Liver (tissue), 9 donors: ENCODE data around the gene TPRN. TPM values are rescaled to one million over a fixed set of nuclear protein-coding genes. Genes with fewer than 3 reads are reported as not detected.

Experiments
- DNase-seq: peaks from one replicate; pipeline ENCODE4 v3.0.0-alpha.2; 2017; ENCODE audit warnings: low spot score
- H3K27ac ChIP-seq, 2 donors: one replicate each; pipeline ENCODE4 v1.7.0; 2013; ENCODE audit warnings: inconsistent platforms in 2 of 2, low read length in 2 of 2, control low read depth in 1 of 2, low read depth in 1 of 2, mild to moderate bottlenecking in 1 of 2
- H3K27me3 ChIP-seq, 4 donors: one replicate each; pipeline versions ENCODE4 v1.6.1 to v1.7.0; 2013; ENCODE audit warnings: low read length in 3 of 4, inconsistent platforms in 1 of 4, mild to moderate bottlenecking in 1 of 4, moderate library complexity in 1 of 4; ENCODE audit not compliant: control insufficient read depth in 4 of 4, insufficient read depth in 4 of 4
- H3K36me3 ChIP-seq, 4 donors: one replicate each; pipeline versions ENCODE4 v1.6.1 to v1.7.0; 2013; ENCODE audit warnings: low read length in 3 of 4, mild to moderate bottlenecking in 3 of 4, low read depth in 1 of 4, moderate library complexity in 1 of 4; ENCODE audit not compliant: control insufficient read depth in 4 of 4, insufficient read depth in 3 of 4
- H3K4me1 ChIP-seq, 4 donors: one replicate each; pipeline versions ENCODE4 v1.6.1 to v1.7.0; 2013; ENCODE audit warnings: low read length in 3 of 4, mild to moderate bottlenecking in 3 of 4, moderate library complexity in 1 of 4; ENCODE audit not compliant: control insufficient read depth in 4 of 4, insufficient read depth in 4 of 4
- H3K4me3 ChIP-seq, 3 donors: one replicate each; pipeline versions ENCODE4 v1.6.1 to v1.7.0; 2013; ENCODE audit warnings: low read length in 3 of 3, control low read depth in 1 of 3, low read depth in 1 of 3, mild to moderate bottlenecking in 1 of 3
- H3K9ac ChIP-seq, 2 donors: one replicate each; pipeline ENCODE4 v1.7.0; 2013; ENCODE audit warnings: low read length in 2 of 2, mild to moderate bottlenecking in 2 of 2, moderate library complexity in 2 of 2, control low read depth in 1 of 2, low read depth in 1 of 2
- H3K9me3 ChIP-seq, 4 donors: one replicate each; pipeline versions ENCODE4 v1.6.1 to v1.7.0; 2013; ENCODE audit warnings: low read length in 3 of 4; ENCODE audit not compliant: control insufficient read depth in 4 of 4
- ATF3 ChIP-seq: IDR thresholded peaks from 2 replicates; pipeline ENCODE4 v1.6.1; 2016; ENCODE audit warnings: antibody characterized with exemption
- EGR1 ChIP-seq, 2 donors: IDR thresholded peaks; 2 replicates each; pipeline ENCODE4 v1.6.1; 2016 to 2018; ENCODE audit warnings: antibody characterized with exemption in 2 of 2, low read depth in 2 of 2
- FOXA1 ChIP-seq: IDR thresholded peaks from 2 replicates; pipeline ENCODE4 v1.6.1; 2016; ENCODE audit warnings: antibody characterized with exemption
- FOXA2 ChIP-seq: IDR thresholded peaks from 2 replicates; pipeline ENCODE4 v1.6.1; 2016; ENCODE audit warnings: antibody characterized with exemption
- HNF4A ChIP-seq, 2 donors: conservative IDR thresholded peaks; 2 replicates each; pipeline ENCODE4 v1.6.1; 2016; ENCODE audit warnings: antibody characterized with exemption in 2 of 2, mild to moderate bottlenecking in 2 of 2
- HNF4G ChIP-seq: IDR thresholded peaks from 2 replicates; pipeline ENCODE4 v1.6.1; 2016; ENCODE audit warnings: antibody characterized with exemption
- JUND ChIP-seq, 2 donors: IDR thresholded peaks; 2 replicates each; pipeline ENCODE4 v1.6.1; 2016; ENCODE audit warnings: antibody characterized with exemption in 2 of 2
- MAX ChIP-seq: IDR thresholded peaks from 2 replicates; pipeline ENCODE4 v1.6.1; 2016; ENCODE audit warnings: antibody characterized with exemption
- NR2F2 ChIP-seq: IDR thresholded peaks from 2 replicates; pipeline ENCODE4 v1.6.1; 2016; ENCODE audit warnings: antibody characterized with exemption
- RAD21 ChIP-seq, 2 donors: IDR thresholded peaks; 2 replicates each; pipeline ENCODE4 v1.6.1; 2016; ENCODE audit warnings: antibody characterized with exemption in 2 of 2, mild to moderate bottlenecking in 2 of 2
- REST ChIP-seq: IDR thresholded peaks from 2 replicates; pipeline ENCODE4 v1.6.1; 2016; ENCODE audit warnings: antibody characterized with exemption, mild to moderate bottlenecking
- TAF1 ChIP-seq: conservative IDR thresholded peaks from 2 replicates; pipeline ENCODE4 v1.6.1; 2016; ENCODE audit warnings: antibody characterized with exemption, mild to moderate bottlenecking
- YY1 ChIP-seq: IDR thresholded peaks from 2 replicates; pipeline ENCODE4 v1.6.1; 2016; ENCODE audit warnings: antibody characterized with exemption, mild to moderate bottlenecking
- ZBTB33 ChIP-seq: IDR thresholded peaks from 2 replicates; pipeline ENCODE4 v1.6.1; 2016; ENCODE audit warnings: antibody characterized with exemption
- WGBS: extraction: QIAGEN DNeasy Blood & Tissue Kit; methylation state at CpG from one replicate; pipeline ENCODE4 v1.1.7; 2013; 5-methylcytosine and 5-hydroxymethylcytosine counted together
- polyA plus RNA-seq, 2 donors: library from polyadenylated mRNA; stranded (reverse) in 1 of 2; unstranded in 1 of 2; fragments of 200-250 nt in 1 of 2; fragments of >200 nt in 1 of 2; fragmentation: Nextera tagmentation in 1 of 2; extraction: Ambion mirVana in 1 of 2; gene quantifications; one replicate each; pipeline versions ENCODE4 v1.2.1 to v1.2.3, GENCODE V29; 2013 to 2015
- total RNA-seq, 2 donors: library from RNA; depleted of rRNA; stranded (reverse); fragments of >200 nt; gene quantifications; one replicate each; pipeline ENCODE4 v1.2.3, GENCODE V29; 2014
- donor health status: healthy.
- donor health status: healthy.
- donor health status: healthy.
- donor health status: healthy.
- donor health status: healthy.

TPRN gene
- total and polyA plus RNA-seq, 4 donors: 5.4 to 20.1 (median 11.1) TPM

- no peak for TF ChIP-seq ATF3
- TF ChIP-seq JUND (IDR thresholded peaks at IDR 0.05): no peak
- no peak for TF ChIP-seq FOXA1
- no peak for TF ChIP-seq HNF4A (conservative IDR thresholded peaks at IDR 0.05)
- no peak for TF ChIP-seq TAF1
- no peak for TF ChIP-seq RAD21 (IDR thresholded peaks at IDR 0.05)
- no peak for TF ChIP-seq FOXA2
- TF ChIP-seq MAX: no peak
- no peak for TF ChIP-seq YY1
Observed at GRCh38 chr9:137185921-137186320, 14.6 kb downstream of the TPRN start (continued).

- no peaks in the 10 kb centered on the region for H3K9me3 ChIP-seq
- no peak overlapping the region for H3K4me3 ChIP-seq
Observed at GRCh38 chr9:137184881-137185660, 15.5 kb downstream of the TPRN start.

More at GRCh38 chr9:137184881-137185660, 15.5 kb downstream of the TPRN start:
- Histone ChIP-seq H3K9ac (no peak overlapping the region), H3K27ac (no peak overlapping the region), H3K4me1 (peaks cover 17 to 35% (median 32%) of the 10 kb centered on the region in 4 donors), H3K27me3 (no peaks in the 10 kb centered on the region), H3K36me3 (peaks cover 11 to 56% (median 23%) of the 10 kb centered on the region in 4 donors)
- no peak for TF ChIP-seq ATF3
- no peak for TF ChIP-seq HNF4G
- TF ChIP-seq YY1: no peak
- TF ChIP-seq EGR1 (IDR thresholded peaks at IDR 0.05; ENCODE audit: low read depth in 2 of 2): no peak
- TF ChIP-seq FOXA2: no peak
- TF ChIP-seq ZBTB33: no peak
- no peak for TF ChIP-seq MAX
- no peak for TF ChIP-seq REST
- no peak for TF ChIP-seq TAF1
- TF ChIP-seq RAD21 (IDR thresholded peaks at IDR 0.05): no peak
- no peak for TF ChIP-seq NR2F2
- 96% methylated on average over 48 of the region's 48 CpGs for WGBS
- DNase-seq: no peak
